Suppressor macrophage treated with lipopolysaccharide for 1 hour (primary cell): ENCODE data around the gene OTOP2.
A peak's percentile ranks its signal among the peaks of the same experiment; 100 is the strongest.

Source experiments
- DNase-seq, 3 donors: peaks; one replicate each; pipeline ENCODE4 v3.0.0-alpha.2; 2020 to 2022

Gene OTOP2

GRCh38 chr17:74924250-74924948 is at the start of gene OTOP2:
Gene OTOP2 (plus strand): TSS chr17:74924273. CDS start chr17:74924633, 360 bp downstream.
- DNase-seq: peak; percentile 81 to 87 (median 82)

- DNase-seq: no peak
These were observed 49.4 kb upstream of the OTOP2 start for GRCh38 chr17:74874615-74875037.

- DNase-seq: no peak
These were observed 48.7 kb upstream of the OTOP2 start for GRCh38 chr17:74875155-74875976.

- DNase-seq: no peak
These were observed 48.0 kb upstream of the OTOP2 start for GRCh38 chr17:74875977-74876593.

DNA sequence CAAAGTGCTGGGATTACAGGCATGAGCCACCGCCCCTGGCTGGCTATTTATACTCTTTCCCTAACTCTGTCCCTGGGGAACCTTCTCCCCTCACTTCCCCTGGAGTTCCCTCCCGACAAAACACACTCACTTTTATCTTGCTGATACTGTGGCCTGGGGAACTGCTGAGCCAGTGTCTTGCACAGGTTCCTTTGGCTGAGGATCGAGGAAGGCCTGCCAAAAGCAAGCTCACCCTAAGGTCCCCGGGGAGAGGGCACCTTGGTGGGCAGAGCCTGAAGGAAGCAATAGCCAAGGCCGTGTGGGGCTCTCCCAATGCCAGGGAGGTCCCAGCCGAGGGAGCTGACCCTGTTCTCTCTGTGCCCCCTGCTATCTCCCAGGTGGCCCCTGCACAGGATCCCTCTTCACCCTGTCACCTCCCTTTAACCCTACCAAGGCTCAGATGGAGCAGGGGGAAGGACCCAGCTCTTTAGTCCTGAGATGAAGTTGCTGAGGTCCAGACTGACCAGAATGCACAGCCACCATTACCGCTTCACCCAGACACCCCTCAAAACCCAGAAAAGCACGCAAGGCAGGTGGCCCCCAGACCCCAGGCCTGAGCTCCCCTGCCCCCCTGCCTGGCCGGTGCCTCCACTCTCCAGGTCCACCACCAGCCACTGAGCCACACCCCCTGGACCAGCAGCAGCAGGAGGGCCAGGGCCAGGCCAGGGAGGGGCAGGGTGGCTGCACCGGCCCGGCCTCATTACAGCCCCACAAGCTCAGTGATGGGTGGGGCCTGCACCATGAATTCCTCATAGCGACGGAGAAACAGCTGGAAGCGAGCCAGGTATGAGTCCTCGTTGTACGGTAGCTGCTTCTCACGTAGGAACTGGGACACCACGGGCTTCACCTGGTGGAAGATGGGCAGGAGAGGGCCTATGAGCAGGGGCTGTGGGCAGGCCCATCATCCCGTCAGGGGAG is 46.2 kb upstream of the OTOP2 start:
- DNase-seq: no peak

DNA sequence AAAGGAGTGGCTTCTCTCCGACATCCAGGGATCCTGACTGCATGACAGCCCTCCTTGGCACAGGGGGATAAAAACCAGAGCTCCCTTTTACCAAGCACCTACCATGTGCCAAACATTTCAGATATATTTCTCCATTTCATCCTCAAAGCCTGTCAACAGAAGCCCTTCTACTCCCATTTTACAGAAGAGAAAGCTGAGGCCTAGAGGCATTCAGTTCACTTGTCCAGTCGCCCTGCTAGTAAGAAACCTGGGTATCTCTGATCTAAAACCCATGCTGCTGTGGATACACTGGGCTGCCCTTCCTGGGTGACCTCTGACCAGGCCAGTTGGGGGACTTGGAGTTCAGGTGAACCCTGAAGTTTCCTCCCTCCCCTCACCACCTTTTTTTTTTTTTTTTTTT is 45.4 kb upstream of the OTOP2 start:
- no peak for DNase-seq

DNA sequence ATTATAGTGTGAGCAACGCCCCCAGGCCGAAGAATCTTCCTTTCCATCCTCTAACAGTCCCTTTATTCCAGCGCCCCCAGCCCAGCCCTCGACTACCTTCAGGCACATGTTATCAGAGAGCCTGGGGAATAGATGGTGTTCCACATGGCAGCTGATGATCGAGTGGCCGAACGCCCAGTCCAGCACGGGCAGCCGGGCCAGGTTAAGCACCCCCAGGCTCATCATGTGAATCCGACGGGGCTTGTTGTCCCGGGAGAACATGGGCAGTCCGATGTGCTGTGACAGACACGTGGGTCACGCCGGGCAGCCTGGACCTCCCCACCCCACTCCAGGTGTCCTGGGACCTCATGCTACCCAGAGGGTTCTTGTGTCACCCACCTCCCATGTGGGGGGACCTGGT is 44.8 kb upstream of the OTOP2 start:
- DNase-seq: no peak

DNA sequence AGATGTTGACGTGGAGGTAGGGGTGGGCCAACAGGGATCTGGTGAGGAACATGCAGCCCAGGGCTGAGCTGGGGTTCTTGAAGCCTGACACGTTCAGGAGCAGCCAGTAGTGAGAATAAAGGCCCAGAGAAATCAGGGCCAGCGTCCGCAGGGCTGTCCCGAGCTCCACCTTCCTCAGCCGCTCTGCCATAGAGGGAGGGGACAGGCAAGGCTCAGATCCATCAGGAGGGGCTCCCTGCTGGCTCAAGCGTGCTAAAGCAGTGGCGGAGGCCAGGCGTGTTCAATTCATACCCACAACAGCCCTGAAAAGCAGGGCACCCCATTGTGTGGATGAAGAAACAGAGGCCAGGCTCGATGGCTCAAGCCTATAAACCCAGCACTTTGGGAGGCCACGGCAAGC is 43.0 kb upstream of the OTOP2 start:
- DNase-seq: no peak

DNA sequence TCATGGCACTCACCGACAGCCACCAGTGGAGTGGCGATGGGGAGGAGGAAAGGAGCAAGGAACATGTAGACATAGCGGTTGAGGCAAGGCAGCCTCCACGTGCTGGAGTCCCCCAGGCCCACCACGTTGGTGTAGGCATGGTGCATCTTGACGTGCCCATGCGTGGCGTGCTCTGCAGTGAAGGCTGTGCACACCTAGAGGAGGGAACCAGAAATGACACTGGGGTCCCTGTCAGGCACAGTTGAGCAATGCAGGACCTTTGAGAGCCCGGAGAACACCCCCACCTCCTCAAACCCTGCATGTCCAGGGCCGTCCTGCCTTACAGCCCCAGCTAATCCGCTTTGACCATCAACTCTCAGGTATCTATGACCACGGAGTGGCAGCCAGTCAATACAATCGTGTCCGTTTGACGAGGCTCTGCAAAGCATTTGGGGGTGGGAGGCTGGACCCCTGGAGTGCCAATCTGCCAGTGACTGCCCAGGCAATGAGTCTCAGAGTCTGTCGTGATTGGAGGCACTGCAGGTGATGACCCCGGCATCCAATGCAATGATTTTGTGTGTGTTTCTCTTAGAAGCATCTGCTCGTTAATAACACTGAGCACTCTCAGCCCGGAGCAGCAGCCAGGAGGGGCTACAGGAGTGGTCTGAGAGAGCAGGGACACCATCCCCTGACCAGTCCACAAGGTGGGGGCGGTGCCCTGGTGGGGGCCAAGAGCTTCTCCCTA is 41.4 kb upstream of the OTOP2 start:
- DNase-seq: no peak

GRCh38 chr17:74883241-74883745 is 40.8 kb upstream of the OTOP2 start:
- DNase-seq: peak; percentile 86 to 91 (median 88)

DNA sequence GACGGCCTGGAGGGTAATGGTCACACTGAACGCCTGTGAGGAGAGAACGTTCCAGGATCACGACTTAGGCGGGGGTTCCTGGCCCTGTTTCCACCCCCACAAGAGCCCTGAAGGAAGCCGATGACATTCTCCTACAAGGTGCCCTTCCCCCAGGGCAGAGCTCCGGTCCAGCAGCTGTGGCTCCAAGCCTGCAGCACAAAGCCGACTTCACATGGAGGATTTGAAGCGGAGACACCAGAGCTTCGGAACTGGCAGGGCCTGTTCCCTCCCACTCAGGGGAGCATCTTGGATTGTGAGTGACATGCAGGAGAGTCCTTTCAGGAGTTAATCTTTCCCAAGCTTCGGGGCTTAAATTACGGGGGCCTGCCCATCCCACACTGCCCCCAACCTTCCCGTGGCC is 35.6 kb upstream of the OTOP2 start:
- no peak for DNase-seq

GRCh38 chr17:74890554-74890953 is 33.5 kb upstream of the OTOP2 start:
- no peak for DNase-seq

DNA sequence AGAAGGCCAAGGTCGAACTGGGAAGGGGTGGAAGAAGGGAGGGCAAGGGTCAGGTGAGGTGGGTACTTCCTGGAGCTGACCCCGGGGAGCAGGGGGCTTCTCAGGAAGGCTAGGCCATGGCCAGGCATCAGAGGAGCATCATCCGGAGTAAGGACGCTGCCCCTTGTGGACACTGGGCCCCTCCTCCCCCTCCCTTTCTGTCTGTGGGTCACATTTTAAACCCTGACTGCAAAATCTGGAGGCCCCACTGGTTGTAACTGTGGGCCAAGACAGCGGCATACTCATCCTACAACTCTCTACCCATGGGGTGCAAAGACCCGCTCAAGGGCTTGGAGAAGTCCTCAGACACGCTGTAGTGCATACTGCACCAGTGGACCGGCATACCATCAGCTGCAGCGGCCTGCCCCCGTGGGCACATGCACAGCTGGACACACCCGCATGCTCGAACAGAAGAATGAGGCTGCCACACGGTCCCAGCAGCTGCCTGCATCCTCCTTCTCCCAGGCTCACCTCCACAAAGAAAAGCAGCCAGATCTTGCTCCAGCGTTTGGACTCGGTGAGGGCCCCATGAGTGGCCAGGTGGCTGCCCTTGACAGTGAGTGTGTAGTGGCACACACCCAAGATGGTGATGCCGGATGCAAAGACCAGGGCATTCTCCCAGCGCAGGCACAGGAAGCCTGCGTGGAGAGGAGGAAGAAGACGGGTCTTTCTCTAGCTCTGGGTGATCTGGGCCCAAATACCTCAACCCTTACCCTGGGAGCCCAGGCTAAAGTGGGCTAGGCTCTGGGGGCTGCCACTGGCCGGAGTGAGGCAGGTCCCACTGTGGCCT is 31.8 kb upstream of the OTOP2 start:
- DNase-seq: peak in 1 of 3 donors; percentile 19

DNA sequence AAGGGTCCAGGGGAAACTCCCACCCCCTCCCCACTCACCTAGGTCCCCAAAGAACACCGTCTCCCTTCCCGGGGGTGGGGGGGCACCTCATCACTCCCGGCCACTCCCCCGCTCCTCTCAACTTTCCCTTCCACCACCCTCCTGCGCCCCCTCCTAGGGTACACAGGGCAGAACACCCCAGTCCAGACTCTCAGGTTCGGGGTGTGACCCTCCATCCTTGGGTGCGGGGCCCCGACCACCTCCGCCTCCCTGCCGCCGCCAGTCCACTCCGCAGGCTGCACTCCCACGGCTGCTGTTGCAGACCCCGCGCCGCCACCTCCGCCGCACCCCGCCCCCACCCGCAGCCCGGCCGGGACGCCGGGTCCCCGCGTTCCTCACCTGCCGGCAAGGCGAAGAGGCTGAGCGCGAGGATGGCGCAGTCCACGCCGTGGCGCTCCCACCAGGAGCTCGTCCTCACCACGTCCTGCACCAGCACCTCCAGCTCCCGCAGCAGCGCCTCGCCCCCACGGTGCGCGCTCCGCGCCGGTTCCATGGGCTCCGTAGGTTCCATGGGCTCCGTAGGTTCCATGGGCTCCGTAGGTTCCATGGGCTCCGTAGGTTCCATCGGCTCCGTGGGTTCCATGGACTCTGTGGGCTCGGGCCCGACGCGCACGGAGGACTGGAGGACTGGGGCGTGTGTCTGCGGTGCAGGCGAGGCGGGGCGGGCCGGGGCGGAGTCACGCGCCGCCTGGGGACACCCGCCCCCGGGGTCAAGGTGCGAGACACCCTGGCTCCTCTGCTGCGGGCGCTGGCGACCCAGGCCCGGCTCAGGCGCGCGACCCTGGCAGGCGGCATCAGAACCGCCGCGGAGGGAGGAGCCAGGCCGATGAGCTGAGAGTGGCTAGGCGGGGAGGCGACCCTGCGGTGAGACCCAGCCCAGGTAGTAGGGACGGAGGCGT is 30.8 kb upstream of the OTOP2 start, which contains the start of gene FADS6:
Gene FADS6, minus strand, starts transcription at position 660 of the 938 bp plus-strand sequence. Its CDS starts 38 bp downstream, at position 622.
- DNase-seq: peak in 2 of 3 donors; percentile 9 to 22

GRCh38 chr17:74893936-74894671 is 30.0 kb upstream of the OTOP2 start:
- DNase-seq: no peak

GRCh38 chr17:74898376-74898946 is 25.6 kb upstream of the OTOP2 start:
- DNase-seq: no peak

GRCh38 chr17:74900208-74900607 is 23.9 kb upstream of the OTOP2 start:
- DNase-seq: no peak
